Epidermal melanocyte (primary cell): Measurements from ENCODE around the gene FCHO2.

Experiments
- DNase-seq: peaks from one replicate; pipeline ENCODE4 v3.0.0; 2011; ENCODE audit warnings: low spot score; ENCODE audit not compliant: insufficient read length

FCHO2 gene

DNA sequence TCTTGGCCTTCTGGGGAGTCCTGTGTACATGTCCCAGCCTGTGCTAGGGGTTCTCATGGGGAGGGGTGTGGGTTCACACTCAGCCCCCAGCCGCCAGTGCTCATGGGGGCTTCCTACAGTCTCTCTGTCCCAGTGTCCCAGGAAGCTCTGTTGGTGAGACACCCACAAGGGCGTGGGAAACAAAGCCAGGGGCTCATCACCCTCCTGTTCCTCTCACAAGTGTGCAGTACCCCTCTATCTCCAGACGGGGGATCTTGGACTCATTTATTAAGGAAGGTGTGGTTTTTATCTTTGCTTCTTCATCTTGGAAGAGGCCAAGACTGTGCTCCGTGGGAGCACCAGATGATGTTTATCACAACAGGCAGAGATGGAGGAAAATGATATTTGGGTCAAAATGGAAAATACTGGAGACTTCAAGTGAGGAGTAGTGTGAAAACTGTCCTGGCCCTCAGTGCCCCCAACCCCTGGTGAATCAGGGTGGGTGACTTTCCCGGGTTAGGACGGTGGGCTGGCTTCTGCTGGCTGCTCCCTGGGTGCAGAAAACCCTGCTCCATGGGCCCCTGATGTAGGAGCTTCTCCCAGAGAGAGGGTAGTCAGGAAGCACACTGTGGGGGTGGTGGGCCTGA is 179.7 kb downstream of the FCHO2 start:
- DNase-seq, result no peak

DNA sequence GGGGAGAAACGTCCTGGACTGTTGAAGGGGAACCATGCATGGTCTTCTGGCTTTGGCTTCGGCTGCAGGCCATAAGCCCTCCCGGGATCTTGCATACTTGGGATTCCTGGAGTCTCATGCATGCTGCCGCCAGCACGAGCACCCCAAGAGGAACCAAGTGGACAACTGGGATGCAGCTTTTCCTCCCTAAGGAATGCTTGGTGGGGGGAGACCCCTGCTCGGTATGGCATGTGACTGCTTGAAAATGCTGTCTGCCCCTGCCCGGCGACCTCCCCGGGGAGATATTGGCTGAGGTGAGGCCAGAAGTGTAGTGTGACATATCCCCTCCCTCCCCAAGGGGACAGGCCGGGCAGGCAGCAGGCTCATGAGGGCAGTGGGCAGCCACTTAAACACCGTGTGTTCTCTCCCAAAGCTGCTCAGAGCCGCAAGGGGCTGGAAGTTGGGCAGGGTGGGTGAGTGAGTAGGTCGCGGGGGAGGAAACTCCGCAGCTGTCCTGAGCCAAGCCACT is 180.3 kb downstream of the FCHO2 start:
- no peak for DNase-seq

DNA sequence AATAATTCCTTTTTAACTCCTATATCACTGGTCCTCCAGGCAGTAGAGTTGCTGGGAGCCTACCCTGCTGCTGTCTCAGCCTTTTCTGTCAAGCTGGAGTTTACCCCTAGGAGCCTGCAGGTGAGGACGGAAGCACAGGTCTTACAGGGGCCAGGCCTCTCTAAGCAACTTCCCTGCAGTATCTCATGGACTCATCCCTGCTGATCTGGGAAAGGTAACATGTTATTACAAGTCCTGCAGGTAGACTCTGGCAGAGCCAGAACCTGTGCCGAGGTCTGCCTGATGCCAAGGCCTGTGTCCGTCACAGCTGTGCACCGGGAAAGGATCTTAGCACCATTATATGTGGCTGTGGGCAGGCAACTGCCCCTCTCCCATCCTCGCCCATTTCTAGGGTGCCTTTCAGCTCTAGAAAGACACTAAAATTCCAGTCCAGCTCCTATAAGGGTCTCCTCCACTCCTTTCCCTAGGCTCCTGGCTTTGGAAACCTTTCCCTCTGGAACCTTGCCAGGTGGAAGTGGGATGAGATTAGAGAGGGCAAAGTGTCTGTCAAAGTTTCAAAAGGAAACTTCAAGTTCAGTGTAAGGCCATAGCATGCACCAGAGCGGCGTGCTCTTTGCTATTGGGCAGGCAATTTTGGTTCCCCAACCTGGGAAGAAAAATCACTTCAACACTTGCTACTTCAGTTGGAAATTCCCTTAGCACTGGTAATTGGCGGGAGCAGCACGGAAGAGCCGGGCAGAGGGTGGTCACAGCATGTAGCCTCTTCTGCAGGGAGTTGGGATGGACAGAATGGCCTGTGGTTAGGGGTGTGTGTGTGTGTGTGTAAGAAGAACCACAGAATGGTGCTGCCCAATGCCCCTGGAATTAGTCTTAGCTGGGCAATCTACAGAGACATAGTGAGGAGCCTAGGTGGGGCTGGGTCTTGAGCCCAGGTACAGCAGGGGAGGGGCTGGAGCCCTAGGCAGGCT is 182.0 kb downstream of the FCHO2 start:
- DNase-seq, result no peak

DNA sequence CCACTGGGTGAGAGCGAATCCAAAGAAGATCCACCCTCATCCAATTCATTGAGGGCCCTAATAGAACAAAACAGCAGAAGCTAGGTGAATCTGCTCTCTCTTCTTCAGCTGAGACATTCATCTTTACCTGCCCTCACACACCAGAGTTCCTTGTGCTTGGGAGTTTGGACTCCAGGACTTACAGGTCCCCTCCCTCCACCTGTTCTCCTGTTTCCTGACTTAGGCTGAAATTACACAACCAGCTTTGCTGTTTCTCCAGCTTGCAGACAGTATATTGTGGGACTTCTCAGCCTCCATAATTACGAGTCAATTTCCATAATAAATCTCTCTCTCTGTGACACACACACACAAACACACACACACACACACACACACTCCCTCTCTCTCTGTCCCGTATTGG is 183.6 kb downstream of the FCHO2 start:
- no peak for DNase-seq
